ENCODE data around the gene UGDH. TPM values are rescaled to one million over a fixed set of nuclear protein-coding genes. Genes with fewer than 3 reads are reported as not detected.

Gene UGDH
- total and polyA plus RNA-seq, 2 of the 8 experiments (the other 6 are each of a cell fraction or from before 2014, with no cell fraction given): 32.0 to 128 TPM

DNA sequence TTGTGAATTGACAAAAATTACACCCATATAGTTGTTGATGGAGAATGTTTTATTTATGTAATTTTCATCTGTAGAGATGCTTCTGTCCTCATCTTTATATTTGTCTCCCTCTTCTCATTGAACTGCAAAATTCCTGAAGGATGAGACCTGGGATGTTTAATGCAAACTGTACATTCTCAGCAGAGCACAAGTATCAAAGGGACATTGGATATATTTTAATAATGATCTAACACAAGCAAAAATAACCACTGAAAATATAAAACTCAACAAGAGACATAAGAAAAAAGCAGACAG lies 28.6 kb downstream of the UGDH start:
- Histone ChIP-seq H3K23me2 (ENCODE audit: low read depth, low read length) (no peaks in the 10 kb centered on the region), H2BK15ac (ENCODE audit: low read length) (no peak overlapping the region), H2AFZ (ENCODE audit: low read length) (no peak overlapping the region), H4K20me1 (replicated peaks in 1 of 2; ENCODE audit: control insufficient read depth in 1 of 2, insufficient read depth in 2 of 2, low read length in 2 of 2) (no peaks in the 10 kb centered on the region), H2BK12ac (ENCODE audit: low read depth, low read length) (no peak overlapping the region), H4K5ac (ENCODE audit: insufficient read length, low read depth, low read length) (no peak overlapping the region), H4K8ac (ENCODE audit: extremely low read depth, insufficient read depth, low read length) (no peak overlapping the region), H2BK20ac (ENCODE audit: low read length) (no peak overlapping the region), H3K4me1 (replicated peaks in 1 of 4; ENCODE audit: control insufficient read depth in 3 of 4, insufficient read depth in 4 of 4, low read length in 3 of 4) (no peaks in the 10 kb centered on the region), H4K91ac (replicated peaks; ENCODE audit: insufficient read length, low read length) (no peak overlapping the region), H2AK5ac (ENCODE audit: low read depth, low read length) (no peak overlapping the region), H2BK5ac (ENCODE audit: low read depth, low read length) (no peak overlapping the region), H3K4ac (replicated peaks; ENCODE audit: insufficient read length, low read depth, low read length) (no peak overlapping the region), H3K36me3 (ENCODE audit: control insufficient read depth in 2 of 4, insufficient read depth in 4 of 4, low read length in 3 of 4) (peaks cover 7 to 45% (median 21%) of the 10 kb centered on the region in 4 experiments), H3K56ac (replicated peaks; ENCODE audit: insufficient read length, low read depth, low read length) (no peak overlapping the region), H3K18ac (ENCODE audit: extremely low read depth, low read length) (no peak overlapping the region), H3K9ac (replicated peaks in 1 of 4; ENCODE audit: extremely low read depth in 1 of 4, low read depth in 3 of 4, low read length in 3 of 4) (no peak overlapping the region), H3K4me3 (ENCODE audit: extremely low read depth in 1 of 4, insufficient read depth in 2 of 4, low read depth in 3 of 4, low read length in 4 of 4) (no peak overlapping the region), H2BK120ac (replicated peaks; ENCODE audit: low read depth, low read length) (no peak overlapping the region), H3K27ac (ENCODE audit: low read depth, low read length) (no peak overlapping the region), H3K9me3 (ENCODE audit: insufficient read depth in 2 of 2, low read depth in 1 of 2, low read length in 1 of 2) (no peaks in the 10 kb centered on the region), H3K79me1 (ENCODE audit: low read depth, low read length) (no peaks in the 10 kb centered on the region), H3K79me2 (ENCODE audit: control insufficient read depth in 1 of 2, insufficient read depth in 2 of 2, low read length in 2 of 2) (no peaks in the 10 kb centered on the region), H3K14ac (ENCODE audit: insufficient read length) (no peak overlapping the region), H3K27me3 (replicated peaks in 1 of 4; ENCODE audit: control insufficient read depth in 3 of 4, extremely low read depth in 1 of 4, insufficient read depth in 3 of 4, low read length in 3 of 4) (no peaks in the 10 kb centered on the region), H3K23ac (ENCODE audit: insufficient read length) (no peak overlapping the region), H3K4me2 (ENCODE audit: insufficient read depth in 1 of 2, low read depth in 2 of 2, low read length in 2 of 2) (no peak overlapping the region)
- DNase-seq (ENCODE audit: low read depth in 1 of 2, low spot score in 2 of 2): no peak
- ChIA-PET POLR2A (ENCODE audit: partially characterized antibody) (no interaction called here), CTCF (ENCODE audit: partially characterized antibody) (no interaction called here)
- no peak for FAIRE-seq
- TF ChIP-seq CHD2 (IDR thresholded peaks at IDR 0.05; ENCODE audit: low read length): no peak

Data from H1 (cell line).